ENCODE results near the gene GHSR.

GHSR gene

GRCh38 chr3:172415323-172415722 lies 32.9 kb downstream of the GHSR start:
- Histone ChIP-seq H3K27ac (ENCODE audit: low read depth, low read length) (no peak overlapping the region), H3F3A (ENCODE audit: insufficient read depth) (no peaks in the 10 kb centered on the region), H3K36me3 (ENCODE audit: low read length) (no peaks in the 10 kb centered on the region), H3K79me2 (ENCODE audit: insufficient read depth, low read length) (no peaks in the 10 kb centered on the region), H4K20me1 (ENCODE audit: low read depth, low read length) (no peaks in the 10 kb centered on the region), H2AFZ (ENCODE audit: low read depth, low read length, severe bottlenecking) (no peak overlapping the region), H3K9ac (ENCODE audit: low read length) (no peak overlapping the region), H3K9me3 (ENCODE audit: insufficient read depth, low read length) (no peaks in the 10 kb centered on the region), H3K27me3 (ENCODE audit: low read length) (no peaks in the 10 kb centered on the region), H3K4me3 (ENCODE audit: insufficient read depth, low read length, poor library complexity, severe bottlenecking) (no peak overlapping the region), H3K9me2 (replicated peaks; ENCODE audit: insufficient read depth, low read length) (no peaks in the 10 kb centered on the region), H3K4me2 (ENCODE audit: low read depth, low read length, poor library complexity, severe bottlenecking) (no peak overlapping the region)
- TF ChIP-seq EZH2phosphoT487 (conservative IDR thresholded peaks at IDR 0.05; ENCODE audit: low read length), result no peak
- no peak for TF ChIP-seq CTCF (IDR thresholded peaks at IDR 0.05; ENCODE audit: insufficient read depth, low read length, poor library complexity, severe bottlenecking)

DNA sequence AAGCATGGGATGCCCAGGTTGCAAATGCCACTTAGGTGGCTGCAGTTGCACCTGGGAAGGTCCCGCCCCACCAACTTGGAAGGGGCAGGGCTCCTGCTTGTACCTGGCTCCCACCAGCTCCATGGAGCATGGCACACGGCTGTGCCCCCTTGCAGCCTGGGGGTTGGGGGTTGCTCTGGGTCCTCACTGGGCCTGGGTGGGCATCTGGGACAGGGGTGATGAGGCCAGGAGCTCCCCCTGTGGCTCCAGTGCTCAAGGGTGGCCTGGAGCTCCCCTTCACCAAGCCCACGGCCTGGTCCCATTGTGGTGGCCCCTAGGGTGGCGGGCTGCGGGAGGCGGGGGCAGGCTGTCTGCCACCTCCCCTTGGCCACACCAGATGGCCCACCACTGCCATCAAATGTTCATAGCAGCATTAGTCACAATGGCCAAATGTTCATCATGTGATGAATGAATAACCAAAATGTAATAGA lies 36.7 kb downstream of the GHSR start:
- no peaks in the 10 kb centered on the region for H3K36me3 ChIP-seq (ENCODE audit: low read length)
- no peak overlapping the region for H2AFZ ChIP-seq (ENCODE audit: low read depth, low read length, severe bottlenecking)
- H3K9me3 ChIP-seq (ENCODE audit: insufficient read depth, low read length), result no peaks in the 10 kb centered on the region
- no peaks in the 10 kb centered on the region for H3K79me2 ChIP-seq (ENCODE audit: insufficient read depth, low read length)
- no peaks in the 10 kb centered on the region for H4K20me1 ChIP-seq (ENCODE audit: low read depth, low read length)
- TF ChIP-seq EZH2phosphoT487 (conservative IDR thresholded peaks at IDR 0.05; ENCODE audit: low read length) (no peak), CTCF (IDR thresholded peaks at IDR 0.05; ENCODE audit: insufficient read depth, low read length, poor library complexity, severe bottlenecking) (no peak)
- no peak overlapping the region for H3K4me2 ChIP-seq (ENCODE audit: low read depth, low read length, poor library complexity, severe bottlenecking)
- no peak overlapping the region for H3K27ac ChIP-seq (ENCODE audit: low read depth, low read length)
- no peak overlapping the region for H3K9ac ChIP-seq (ENCODE audit: low read length)
- H3K4me3 ChIP-seq (ENCODE audit: insufficient read depth, low read length, poor library complexity, severe bottlenecking), result no peak overlapping the region
- H3F3A ChIP-seq (ENCODE audit: insufficient read depth), result no peaks in the 10 kb centered on the region
- H3K27me3 ChIP-seq (ENCODE audit: low read length), result no peaks in the 10 kb centered on the region
- H3K9me2 ChIP-seq (replicated peaks; ENCODE audit: insufficient read depth, low read length), result no peaks in the 10 kb centered on the region

GRCh38 chr3:172410702-172411477 lies 37.4 kb downstream of the GHSR start:
- H3F3A ChIP-seq (ENCODE audit: insufficient read depth), result no peaks in the 10 kb centered on the region
- H3K27me3 ChIP-seq (ENCODE audit: low read length), result no peaks in the 10 kb centered on the region
- TF ChIP-seq CTCF (IDR thresholded peaks at IDR 0.05; ENCODE audit: insufficient read depth, low read length, poor library complexity, severe bottlenecking) (no peak), EZH2phosphoT487 (conservative IDR thresholded peaks at IDR 0.05; ENCODE audit: low read length) (no peak)
- no peak overlapping the region for H3K27ac ChIP-seq (ENCODE audit: low read depth, low read length)
- no peaks in the 10 kb centered on the region for H3K36me3 ChIP-seq (ENCODE audit: low read length)
- no peak overlapping the region for H3K9ac ChIP-seq (ENCODE audit: low read length)
- no peak overlapping the region for H3K4me2 ChIP-seq (ENCODE audit: low read depth, low read length, poor library complexity, severe bottlenecking)
- no peak overlapping the region for H3K4me3 ChIP-seq (ENCODE audit: insufficient read depth, low read length, poor library complexity, severe bottlenecking)
- H2AFZ ChIP-seq (ENCODE audit: low read depth, low read length, severe bottlenecking), result no peak overlapping the region
- H3K9me3 ChIP-seq (ENCODE audit: insufficient read depth, low read length), result no peaks in the 10 kb centered on the region
- H3K79me2 ChIP-seq (ENCODE audit: insufficient read depth, low read length), result no peaks in the 10 kb centered on the region
- H3K9me2 ChIP-seq (replicated peaks; ENCODE audit: insufficient read depth, low read length), result no peaks in the 10 kb centered on the region
- no peaks in the 10 kb centered on the region for H4K20me1 ChIP-seq (ENCODE audit: low read depth, low read length)
